Stomach (tissue), 4 donors: ENCODE data around the gene FSD1.

ENCODE experiments used
- POLR2A ChIP-seq, 4 donors: fragments of 450-650 bp; IDR thresholded peaks; one replicate each; pipeline ENCODE4 v1.6.1; 2016; ENCODE audit warnings: antibody characterized with exemption in 4 of 4, control low read depth in 2 of 4, mild to moderate bottlenecking in 1 of 4, moderate library complexity in 1 of 4
- POLR2AphosphoS5 ChIP-seq, 3 donors: sonication (generic); formaldehyde crosslinking; IDR thresholded peaks; one replicate each; pipeline ENCODE4 v1.6.1; 2016; ENCODE audit warnings: antibody characterized with exemption in 3 of 3
- TF ChIP-seq, protein P1 (sequence below), 7 experiments: fragments of 450-650 bp in 4 of 7; fragments of 200-600 bp in 3 of 7; sonication (generic) in 3 of 7; IDR thresholded peaks; one replicate each; pipeline ENCODE4 v1.5.1; 2016 to 2019; ENCODE audit warnings: antibody characterized with exemption in 7 of 7, control low read depth in 2 of 7, mild to moderate bottlenecking in 1 of 7

DNA sequence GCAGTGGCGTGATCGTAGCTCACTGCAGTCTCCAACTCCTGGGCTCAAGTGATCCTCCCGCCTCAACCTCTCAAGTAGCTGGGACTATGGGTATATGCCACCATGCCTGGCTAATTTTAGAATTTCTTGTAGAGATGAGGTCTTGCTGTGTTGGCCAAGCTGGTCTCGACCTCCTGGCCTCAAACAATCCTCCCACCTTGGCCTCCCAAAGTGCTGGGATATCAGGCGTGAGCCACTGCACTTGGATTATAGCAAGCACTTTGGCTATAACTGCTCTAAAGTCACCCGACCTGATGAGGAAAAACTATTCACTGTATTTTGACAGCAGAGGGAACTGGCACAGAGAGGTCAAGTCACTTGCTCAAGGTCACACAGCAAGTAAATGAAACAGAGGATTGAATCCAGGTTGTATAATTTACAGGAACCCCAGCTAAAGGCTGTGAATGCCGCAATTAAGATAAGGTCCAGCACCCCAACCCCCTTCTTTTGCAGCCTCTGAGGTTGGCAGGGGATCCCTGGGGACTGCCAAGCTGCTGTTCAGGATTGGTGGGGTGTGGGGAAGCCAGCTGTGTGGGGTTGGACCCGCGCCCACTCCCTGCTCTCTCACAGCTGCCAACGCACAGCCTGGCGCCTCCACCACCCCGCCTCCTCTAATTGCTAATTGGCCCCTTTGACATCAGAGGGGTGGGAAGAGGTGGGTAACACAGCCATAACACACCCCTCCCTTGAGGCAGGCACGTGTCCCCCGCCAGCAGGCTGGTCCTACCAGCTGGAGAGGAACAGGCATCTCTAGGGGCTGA lies 8.2 kb upstream of the FSD1 start:
- TF ChIP-seq, protein P1, sequence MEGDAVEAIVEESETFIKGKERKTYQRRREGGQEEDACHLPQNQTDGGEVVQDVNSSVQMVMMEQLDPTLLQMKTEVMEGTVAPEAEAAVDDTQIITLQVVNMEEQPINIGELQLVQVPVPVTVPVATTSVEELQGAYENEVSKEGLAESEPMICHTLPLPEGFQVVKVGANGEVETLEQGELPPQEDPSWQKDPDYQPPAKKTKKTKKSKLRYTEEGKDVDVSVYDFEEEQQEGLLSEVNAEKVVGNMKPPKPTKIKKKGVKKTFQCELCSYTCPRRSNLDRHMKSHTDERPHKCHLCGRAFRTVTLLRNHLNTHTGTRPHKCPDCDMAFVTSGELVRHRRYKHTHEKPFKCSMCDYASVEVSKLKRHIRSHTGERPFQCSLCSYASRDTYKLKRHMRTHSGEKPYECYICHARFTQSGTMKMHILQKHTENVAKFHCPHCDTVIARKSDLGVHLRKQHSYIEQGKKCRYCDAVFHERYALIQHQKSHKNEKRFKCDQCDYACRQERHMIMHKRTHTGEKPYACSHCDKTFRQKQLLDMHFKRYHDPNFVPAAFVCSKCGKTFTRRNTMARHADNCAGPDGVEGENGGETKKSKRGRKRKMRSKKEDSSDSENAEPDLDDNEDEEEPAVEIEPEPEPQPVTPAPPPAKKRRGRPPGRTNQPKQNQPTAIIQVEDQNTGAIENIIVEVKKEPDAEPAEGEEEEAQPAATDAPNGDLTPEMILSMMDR (IDR thresholded peaks at IDR 0.05), result no peak
- no peak for TF ChIP-seq POLR2A (IDR thresholded peaks at IDR 0.05)
- TF ChIP-seq POLR2AphosphoS5 (IDR thresholded peaks at IDR 0.05), result no peak
